GM12891 (cell line): ENCODE data around the gene TTC7B.

Experiments used
- POLR2A ChIP-seq: IDR thresholded peaks from 2 replicates; pipeline ENCODE4 v1.6.1; 2011; ENCODE audit warnings: low read depth, low read length, control low read depth
- POLR2AphosphoS5 ChIP-seq: IDR thresholded peaks from 2 replicates; pipeline ENCODE4 v1.6.1; 2011; ENCODE audit warnings: low read depth, low read length, control low read depth
- POU2F2 ChIP-seq: IDR thresholded peaks from 2 replicates; pipeline ENCODE4 v1.6.1; 2011; ENCODE audit warnings: low read depth, mild to moderate bottlenecking, control low read depth, low read length, moderate library complexity
- SPI1 ChIP-seq: IDR thresholded peaks from 2 replicates; pipeline ENCODE4 v1.6.1; 2011; ENCODE audit warnings: low read depth, low read length, control low read depth
- TAF1 ChIP-seq: IDR thresholded peaks from 2 replicates; pipeline ENCODE4 v1.6.1; 2011; ENCODE audit warnings: low read depth, low read length, control low read depth

GRCh38 chr14:90658541-90658967 lies 157.7 kb downstream of the TTC7B start:
- TF ChIP-seq SPI1 (peak; percentile 35; the same call in 1 of the 2 replicates), POLR2AphosphoS5 (no peak), POLR2A (no peak), TAF1 (no peak), POU2F2 (no peak)
